ENCODE data around the gene AGO4.
"Not testable (repeated sequence)": the region's sequence is repeated elsewhere in the genome, so short reads cannot be mapped to it uniquely, and the experiment has no call there.

Gene AGO4

DNA sequence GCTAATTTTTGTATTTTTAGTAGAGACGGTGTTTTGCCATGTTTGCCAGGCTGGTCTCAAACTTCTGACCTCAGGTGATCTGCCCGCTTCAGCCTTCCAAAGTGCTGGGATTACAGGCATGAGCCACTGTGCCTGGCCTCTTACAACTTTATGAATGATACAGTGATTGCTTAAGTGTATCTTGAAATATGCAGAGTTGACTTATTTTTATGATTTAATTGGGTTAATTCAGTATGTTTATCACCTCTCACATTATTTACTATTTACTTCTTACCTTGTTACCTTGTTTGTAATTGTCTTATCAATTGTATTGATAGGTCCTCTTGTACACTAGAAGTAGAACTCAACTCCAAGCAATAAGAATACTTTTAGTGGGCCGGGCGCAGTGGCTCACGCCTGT is 4.9 kb downstream of the AGO4 start:
- FAIRE-seq = not testable (repeated sequence)

DNA sequence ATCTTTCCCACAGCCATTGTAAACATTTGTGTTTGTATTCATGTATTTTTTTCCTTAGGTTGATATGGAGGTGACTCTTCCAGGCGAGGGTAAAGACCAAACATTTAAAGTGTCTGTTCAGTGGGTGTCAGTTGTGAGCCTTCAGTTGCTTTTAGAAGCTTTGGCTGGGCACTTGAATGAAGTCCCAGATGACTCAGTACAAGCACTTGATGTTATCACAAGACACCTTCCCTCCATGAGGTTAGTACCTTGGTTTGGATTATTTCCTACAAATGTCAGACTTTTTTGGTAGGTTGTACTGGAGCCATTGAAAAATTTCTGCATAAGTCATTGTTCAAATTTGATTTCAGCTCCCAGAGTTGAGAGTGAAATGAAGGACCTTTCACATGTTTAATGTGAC is 17.4 kb downstream of the AGO4 start:
- no peak for FAIRE-seq

DNA sequence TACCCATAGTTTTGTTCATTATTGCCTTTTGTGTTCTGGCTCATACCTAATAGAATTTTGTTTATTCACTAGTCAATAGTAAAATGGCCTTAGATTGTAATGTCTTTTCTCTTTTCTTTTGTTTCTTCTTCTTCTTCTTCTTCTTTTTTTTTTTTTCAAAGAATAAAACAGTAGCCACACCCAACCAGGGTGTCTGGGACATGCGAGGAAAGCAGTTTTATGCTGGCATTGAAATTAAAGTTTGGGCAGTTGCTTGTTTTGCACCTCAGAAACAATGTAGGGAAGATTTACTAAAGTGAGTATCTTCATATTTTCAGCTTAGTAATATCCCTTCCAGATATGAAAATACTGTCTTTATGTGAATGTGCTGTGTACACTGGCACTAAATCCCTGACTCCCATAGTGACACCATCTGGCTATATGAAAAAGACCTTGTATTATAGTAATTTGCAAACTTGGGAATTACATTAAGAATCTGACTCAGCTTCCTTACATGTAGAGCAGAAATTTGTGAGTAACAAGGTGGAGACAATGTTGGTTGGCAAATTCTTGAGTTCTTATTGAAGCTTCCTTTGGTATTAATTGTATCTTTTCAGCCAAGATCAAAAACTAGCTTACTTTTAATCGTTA is 24.6 kb downstream of the AGO4 start:
- no peak for FAIRE-seq

DNA sequence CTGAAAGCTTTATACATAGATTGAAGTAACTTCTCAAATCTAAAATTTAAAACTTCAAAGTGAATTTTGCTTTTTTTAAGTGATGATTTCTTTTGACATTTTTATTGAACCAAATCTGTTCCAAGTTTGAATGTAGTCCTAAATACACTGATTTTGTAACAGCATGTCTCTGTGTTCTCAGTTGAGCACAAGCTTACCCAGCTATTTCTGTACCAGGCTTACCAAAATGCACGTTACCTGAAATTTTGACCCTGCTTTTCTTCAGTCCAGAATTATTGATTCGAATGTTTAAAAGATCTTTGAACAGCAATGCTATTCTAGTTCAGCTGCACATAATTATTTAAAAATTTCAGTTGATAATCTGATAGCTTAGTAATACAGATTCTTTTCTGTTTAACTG is 25.6 kb downstream of the AGO4 start:
- FAIRE-seq = no peak

DNA sequence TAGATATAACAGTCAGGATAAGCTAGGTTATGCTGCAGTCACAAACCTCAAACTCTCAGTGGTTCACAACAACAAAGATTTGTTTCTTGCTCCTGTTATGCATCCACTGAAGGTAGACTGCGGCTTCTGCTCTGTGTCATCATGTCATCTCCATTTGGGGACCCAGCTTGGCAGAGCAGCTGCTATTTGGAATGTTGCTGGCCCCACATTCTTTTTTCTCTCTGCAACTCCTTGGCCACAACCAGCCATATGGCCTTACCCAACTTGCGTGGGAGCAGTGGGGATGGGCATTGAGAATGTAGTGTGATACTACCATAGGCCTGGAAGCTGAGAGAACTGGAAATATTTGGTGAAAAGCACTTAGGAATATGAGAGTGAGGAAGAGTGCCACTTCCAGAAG is 26.4 kb downstream of the AGO4 start:
- FAIRE-seq = no peak

DNA sequence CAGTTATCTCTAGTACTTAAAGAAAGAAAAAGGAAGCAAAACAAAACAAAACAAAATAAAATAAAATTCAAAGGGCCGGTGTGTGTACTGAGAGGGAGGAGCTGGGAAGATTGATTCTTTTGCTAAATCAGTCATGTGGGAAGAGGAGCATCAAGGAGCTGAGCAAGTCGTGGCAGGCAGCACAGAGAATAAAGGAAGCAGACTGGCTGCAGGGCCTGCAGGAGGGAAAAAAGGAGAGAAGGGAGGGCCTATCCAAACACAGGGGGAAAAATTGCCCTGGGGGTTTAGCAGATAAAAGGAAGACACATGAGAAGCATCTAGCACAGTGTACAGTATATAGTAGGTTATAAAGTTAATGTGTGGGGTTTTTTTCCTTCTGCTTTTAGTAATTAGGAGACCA is 27.6 kb downstream of the AGO4 start:
- FAIRE-seq = no peak

DNA sequence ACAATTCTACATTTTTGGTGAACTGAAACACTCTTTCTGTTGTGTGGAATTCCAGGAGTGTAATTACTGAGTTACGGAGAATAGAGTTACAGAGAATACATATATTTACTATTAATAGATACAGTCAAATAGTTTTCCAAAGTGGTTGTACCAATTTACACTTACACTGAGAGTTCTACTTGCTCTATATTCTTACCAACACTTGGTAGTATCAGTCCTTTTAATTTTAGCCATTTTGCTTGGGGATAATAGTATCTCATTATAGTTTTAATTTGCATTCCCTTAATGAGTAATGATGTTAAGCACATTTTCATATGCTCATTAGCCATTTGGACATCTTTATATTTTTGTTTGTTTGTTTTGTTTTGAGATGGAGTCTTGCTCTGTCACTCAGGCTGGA is 28.9 kb downstream of the AGO4 start:
- FAIRE-seq = no peak

DNA sequence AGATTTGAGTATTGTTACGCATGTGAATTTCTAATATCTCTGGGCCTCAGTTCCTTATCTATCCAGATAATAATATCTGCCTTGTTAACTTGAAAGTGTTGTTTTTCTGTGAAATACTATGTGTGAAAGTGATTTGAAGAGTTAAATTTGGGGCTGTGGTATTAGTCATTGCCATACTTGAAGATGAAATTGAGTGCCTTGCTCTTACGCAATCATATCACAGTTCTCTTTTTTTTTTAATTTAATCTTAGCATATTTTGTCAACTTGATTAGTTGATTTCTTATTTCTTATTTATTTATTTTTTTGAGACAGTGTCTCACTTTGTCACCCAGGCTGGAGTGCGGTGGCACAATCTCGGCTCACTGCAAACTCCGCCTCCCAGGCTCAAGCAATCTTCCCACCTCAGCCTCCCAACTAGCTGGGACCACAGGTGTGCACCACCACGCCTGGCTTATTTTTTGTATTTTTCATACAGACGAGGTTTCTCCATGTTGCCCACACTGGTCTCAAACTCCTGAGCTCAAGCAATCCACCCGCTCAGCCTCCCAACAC is 31.0 kb downstream of the AGO4 start:
- no peak for FAIRE-seq

DNA sequence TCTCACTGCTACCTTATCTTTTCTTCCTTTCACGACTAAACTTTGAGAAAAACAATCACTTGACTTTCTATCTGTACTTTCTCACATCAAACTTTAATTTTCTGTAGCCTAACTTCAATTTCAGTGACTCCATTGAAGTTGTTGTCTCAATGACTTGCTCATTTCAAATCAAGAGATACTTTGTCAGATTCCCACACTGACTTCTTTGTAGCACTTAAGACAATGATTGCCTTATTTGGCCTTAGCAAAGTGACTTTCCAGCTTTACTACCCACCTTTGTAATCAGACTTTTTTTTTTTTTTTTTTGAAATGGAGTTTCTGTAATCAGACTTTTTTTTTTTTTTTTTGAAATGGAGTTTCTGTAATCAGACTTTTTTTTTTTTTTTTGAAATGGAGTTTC is 37.0 kb downstream of the AGO4 start:
- no peak for FAIRE-seq

DNA sequence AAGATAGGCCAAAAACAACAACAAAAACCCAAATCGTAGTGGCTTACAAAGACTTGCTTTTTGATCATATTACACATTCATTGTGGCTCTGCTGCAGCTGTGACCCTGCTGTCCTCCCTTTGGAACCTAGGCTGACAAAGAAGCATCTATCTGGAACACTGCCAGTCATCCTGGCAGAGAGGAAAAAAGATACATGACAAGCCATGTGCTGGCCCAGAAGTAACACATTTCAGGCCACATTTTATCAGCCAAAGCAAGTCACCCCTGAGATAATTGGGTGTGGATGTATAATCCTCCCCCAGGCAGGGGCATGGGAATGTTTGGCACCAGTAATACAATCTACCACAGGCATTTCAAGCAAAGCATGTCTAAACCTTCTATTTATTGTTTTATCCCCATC is 38.0 kb downstream of the AGO4 start:
- FAIRE-seq = no peak

DNA sequence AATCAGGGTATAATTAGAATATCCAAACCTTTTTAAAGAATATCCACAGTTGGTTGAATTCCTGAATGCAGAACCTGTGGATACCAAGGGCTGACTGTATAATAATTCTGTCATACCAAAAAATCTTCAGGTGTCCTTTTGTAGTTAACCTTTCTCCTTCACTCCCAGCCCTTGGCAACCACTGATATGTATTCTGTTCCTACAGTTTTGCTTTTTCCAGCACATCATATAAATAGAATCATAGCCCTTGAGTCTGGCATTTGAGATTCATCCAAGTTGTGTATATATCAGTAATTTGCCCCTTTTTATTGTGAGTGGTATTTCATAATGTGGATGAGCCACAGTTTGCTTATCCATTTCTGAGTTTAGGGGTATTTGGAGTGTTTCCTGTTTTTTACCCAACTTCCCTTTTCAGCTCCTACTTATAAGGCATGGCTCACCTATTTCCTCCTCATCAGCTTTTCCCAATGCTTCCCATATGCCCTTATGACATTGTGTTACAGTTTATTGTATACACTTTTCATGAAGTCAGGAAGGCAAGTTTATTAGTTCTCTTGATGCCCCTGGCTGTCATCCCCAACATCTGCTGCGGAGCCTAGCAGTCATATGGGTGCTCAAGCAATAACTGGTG is 40.2 kb downstream of the AGO4 start:
- no peak for FAIRE-seq

DNA sequence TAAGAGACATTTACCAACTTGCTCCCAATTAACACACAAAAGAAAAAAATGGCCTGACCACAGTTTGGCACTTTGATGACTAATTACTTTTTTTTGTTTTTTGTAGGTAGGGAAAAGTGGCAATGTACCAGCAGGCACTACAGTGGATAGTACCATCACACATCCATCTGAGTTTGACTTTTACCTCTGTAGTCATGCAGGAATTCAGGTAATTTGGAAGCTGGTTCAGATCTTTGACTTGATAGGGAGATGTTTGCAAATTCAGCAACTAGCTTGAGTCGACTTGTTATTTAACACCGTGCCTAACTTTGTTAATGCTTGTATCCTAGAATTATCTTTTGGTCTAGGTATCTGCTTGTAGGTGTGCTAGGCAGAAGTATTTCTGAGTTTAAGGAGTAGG is 42.2 kb downstream of the AGO4 start:
- FAIRE-seq = no peak

DNA sequence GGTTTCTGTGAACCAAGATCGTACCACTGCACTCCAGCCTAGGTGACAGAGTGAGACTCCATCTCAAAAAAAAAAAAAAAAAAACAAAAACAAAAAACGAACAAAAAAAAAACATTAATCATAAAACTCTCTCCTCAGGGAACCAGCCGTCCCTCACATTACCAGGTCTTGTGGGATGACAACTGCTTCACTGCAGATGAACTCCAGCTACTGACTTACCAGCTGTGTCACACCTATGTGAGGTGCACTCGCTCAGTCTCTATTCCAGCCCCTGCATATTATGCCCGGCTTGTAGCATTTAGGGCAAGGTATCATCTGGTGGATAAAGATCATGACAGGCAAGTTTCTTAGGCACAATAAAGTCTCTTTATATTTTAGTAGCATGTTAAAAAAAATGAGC is 42.9 kb downstream of the AGO4 start:
- FAIRE-seq = no peak

DNA sequence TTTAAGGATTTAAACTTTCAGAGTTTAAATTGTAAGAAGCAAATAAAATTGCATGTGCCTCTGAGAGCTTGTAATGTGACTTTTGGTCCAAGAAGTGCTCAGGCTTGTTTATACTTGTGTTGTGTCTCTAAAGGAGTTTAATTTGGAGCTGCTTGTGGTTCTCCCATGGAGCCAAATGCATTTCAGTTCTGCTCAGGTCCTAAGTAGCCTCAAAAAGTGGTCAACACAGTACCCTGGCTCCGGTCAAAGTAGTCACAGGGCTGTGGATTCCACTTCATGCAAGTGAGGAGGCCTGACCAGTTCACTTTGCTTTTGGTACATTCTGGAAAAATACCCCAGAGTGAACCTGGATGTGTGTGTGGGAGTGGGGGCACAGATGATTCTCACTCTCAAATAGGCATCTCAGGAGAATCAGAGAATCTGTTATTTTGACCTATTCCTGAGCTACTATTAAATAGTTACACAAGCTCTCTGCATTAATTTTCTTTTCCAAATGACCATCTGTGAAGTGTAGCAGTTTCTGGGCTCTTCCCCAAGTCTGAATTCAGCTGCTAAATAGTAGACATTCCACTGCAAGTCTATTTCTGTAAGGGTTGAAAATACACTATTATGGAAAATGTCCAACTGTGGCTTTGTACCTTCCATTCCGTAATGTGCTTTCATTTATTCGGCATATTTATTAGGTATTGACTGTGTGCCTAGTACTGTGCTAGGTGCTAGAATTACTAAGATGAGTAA is 43.5 kb downstream of the AGO4 start:
- no peak for FAIRE-seq

DNA sequence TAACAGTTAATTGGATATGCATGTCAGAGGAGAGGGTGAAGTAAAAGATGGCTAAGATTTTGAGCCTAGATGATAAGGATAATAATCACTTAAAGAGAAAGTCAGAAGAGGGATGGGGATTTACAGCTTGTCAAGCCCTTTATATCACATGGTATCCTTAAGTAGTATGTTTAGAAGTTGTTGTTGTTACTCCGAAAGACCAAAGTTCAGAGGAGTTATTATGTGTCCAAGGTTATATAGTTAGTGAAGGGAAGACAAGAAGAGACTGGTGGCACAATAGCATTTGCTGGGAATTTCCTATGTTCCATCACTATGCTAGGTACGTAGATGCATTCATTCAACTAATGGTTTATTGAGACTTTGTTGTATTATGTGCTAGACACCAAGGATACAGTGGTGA is 44.4 kb downstream of the AGO4 start:
- no peak for FAIRE-seq

DNA sequence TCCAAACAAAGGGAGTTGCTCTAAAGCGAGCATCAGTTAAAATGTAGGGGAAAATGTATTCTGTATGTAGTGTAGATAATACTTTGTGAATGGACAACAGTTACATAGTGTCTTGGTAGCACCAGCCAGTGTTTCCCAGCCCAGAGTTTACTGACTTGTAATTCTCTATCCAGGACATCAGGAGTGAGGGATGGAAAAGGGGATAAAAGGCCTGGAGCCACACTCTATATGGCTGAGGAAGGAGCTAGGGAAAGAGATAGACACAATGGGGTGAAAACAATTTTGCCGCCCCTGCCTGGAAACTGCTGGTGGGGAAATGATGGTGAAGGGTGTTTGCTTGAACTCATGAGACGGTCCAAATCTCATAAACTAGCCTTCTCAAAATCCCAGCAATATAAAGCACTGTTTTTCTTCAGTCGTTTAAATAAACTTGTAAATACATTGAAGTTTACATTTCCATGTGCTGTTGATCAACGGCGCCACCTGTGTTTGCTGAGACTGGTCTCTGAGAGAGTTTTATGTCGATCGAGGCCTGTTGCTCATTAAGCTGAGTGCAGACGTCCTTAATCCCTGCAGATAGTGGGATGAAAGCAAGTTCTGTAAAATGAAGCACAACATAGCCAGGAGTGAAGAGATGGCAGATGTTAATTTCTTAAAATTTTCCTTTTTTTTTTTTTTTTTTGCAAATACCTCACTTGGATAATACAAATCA is 47.3 kb downstream of the AGO4 start:
- peak; percentile 21 for FAIRE-seq

DNA sequence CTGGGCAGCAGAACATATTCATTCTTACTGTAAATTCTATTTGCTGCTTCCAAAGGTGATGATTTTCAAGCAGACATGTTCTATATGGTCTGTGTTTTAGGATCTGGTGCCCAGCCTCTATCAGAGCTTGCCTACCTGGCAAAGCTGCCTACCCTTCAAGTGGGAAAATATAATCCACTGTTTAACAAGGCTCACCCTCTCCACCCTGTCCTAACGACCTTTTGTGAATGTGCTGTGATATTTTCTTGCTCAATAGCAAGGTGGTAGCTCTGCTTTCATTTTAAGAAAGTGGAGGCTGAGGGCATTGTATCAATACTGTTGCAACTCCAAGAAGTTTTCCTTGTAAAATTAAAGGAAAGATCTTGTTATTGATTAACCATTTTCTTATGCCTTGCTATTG is 49.1 kb downstream of the AGO4 start:
- FAIRE-seq = no peak

DNA sequence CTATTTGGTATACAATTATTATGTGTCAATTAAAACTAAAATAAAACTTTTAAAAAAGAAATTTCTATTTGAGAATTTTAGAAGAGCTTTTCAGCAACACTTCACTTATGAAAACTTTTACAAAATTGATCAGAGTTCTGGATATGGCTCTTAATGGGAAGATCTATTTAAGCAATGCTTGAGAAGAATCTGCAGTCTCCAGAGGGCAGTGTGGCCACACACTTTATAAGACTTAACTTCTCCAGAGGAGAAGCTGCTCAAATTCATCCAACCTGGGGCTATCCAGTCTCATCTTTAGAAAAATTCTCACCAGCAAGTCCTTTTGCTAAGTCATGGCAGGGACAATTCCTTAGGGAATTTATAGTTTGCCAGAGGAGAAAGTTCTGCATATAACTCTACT is 50.0 kb downstream of the AGO4 start:
- FAIRE-seq = peak; percentile 79

DNA sequence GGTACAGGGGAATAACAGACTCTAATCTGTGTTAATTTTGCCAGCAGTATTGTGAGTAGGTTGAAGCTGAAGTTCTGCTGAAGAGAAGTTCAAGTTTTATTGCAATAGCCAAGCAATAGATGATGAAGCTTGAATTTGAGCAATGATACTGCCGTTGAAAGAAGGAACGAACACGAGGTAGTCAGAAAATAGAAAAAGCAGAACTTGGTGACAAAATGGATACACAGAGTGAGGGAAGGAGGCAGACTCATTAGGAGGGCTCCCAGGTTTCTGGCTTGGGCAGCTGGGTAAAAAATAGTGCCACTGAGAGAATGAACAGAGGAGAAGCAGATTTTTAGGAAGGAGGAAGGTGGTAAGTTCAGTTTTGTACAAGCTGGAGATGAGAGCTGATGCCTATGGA is 52.9 kb downstream of the AGO4 start:
- no peak for FAIRE-seq

DNA sequence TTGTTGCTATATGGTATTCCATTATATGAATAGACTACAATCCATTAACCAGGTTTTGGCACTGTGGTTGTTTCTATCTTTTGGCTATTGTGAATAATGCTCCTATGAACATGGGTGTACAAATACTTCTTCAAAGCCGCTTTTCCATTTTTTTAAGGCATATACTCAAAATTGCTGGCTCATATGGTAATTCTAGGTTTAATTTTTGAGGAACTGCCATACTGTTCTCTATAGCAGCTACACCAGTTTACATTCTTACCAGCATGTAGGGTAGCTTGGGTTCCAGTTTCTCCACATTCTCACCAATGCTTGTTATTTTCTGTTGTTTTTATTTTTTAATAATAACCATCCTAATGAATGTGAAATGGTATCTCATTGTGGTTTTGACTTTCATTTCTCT is 55.3 kb downstream of the AGO4 start:
- no peak for FAIRE-seq

DNA sequence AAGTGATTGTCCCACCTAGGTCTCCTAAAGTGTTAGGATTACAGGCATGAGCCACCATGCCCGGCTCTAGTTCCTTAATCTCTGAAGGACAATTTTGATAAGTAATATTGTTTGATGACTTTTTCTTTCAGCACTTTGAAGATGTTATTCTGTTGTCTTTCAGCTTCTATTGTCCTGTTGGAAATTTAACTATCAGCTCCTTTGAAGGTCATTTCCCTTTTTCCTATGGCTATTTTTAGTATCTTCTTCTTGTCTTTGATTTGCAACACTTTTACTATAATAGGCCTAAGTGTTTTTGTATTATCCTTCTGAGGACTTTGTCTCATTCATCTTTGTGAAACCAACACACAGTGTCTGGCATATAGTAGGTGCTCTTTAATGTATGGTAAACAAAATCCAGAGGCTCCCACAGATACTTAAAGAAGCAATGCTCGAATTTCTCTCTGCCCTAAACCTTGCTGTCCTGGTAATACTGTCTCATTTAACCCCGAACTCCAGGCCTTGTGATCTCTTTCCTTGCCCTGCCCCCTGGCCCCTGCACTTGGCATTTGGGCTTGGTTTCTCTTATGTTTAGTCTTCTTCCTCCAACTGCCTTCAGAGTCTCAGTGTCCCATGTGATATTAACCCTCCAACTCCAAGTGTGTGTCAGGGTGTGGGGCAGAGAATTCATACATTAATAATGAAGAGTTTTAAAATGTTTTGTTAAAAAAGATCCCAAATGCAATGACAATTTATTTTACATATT is 56.2 kb downstream of the AGO4 start:
- peak; percentile 37 for FAIRE-seq

DNA sequence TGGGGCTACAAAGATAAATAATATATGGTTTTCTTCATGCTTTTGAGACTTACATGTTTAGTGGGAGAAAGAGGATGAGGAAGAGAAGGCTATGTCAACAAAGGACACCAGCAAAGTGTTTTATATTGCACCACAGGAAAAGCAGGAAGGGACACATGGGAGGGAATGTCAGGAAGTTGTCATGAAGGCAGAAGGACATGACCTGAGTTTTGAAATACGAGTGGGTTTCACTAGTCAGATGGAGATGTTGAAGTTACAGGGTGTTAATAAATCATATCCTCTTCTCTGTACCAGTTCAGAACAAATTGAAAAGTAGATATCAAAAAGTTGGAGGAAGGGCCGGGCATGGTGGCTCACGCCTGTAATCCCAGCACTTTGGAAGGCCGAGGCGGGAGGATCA is 57.0 kb downstream of the AGO4 start:
- FAIRE-seq = no peak

DNA sequence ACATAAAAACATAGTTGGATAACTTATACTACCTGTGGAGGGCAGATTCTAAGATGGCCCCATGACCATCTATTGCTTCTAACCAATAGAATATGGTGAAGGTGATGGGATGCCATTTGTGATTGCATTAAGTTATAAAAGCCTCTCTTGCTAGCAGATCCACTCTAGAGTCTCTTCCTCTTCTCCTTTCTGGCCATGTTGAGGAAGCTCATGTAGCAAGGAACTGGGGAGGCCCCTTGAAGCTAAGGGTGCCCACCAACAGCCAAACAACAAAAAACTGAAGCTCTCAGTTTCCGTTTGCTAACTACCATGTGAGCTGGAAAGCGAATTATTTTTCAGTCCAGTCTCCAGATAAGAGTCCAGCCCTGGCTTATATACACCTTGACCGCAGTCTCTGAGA is 59.2 kb downstream of the AGO4 start:
- no peak for FAIRE-seq
